ENCODE data around the gene CYRIA.

The CYRIA gene

GRCh38 chr2:16684676-16685339 lies 19.2 kb upstream of the CYRIA start:
- no peak for TF ChIP-seq CTCF (IDR thresholded peaks at IDR 0.05; ENCODE audit: low read length)
- no peak for TF ChIP-seq EZH2 (IDR thresholded peaks at IDR 0.05; ENCODE audit: borderline replicate concordance, low read length)
- no peaks in the 10 kb centered on the region for H3K4me1 ChIP-seq (ENCODE audit: insufficient read depth, low read length, severe bottlenecking)
- no peaks in the 10 kb centered on the region for H4K20me1 ChIP-seq (ENCODE audit: insufficient read depth, low read length)
- H3F3A ChIP-seq (ENCODE audit: insufficient read depth, low read length), result no peaks in the 10 kb centered on the region
- no peaks in the 10 kb centered on the region for H3K27me3 ChIP-seq (ENCODE audit: insufficient read depth, low read length)
- H3K79me2 ChIP-seq (ENCODE audit: insufficient read depth, low read length), result no peaks in the 10 kb centered on the region
- H3K4me2 ChIP-seq (ENCODE audit: low read length), result no peak overlapping the region
- no peaks in the 10 kb centered on the region for H3K36me3 ChIP-seq (ENCODE audit: insufficient read depth, low read length)
- H3K9ac ChIP-seq (ENCODE audit: low read length), result no peak overlapping the region
- H3K4me3 ChIP-seq (ENCODE audit: low read depth, low read length, poor library complexity, severe bottlenecking), result no peak overlapping the region
- no peak overlapping the region for H2AFZ ChIP-seq (ENCODE audit: low read length)
- no peak overlapping the region for H3K27ac ChIP-seq (ENCODE audit: low read depth, low read length, poor library complexity, severe bottlenecking)
- H3K9me3 ChIP-seq (ENCODE audit: low read length), result no peaks in the 10 kb centered on the region
- H3K9me2 ChIP-seq (ENCODE audit: low read depth, low read length), result no peaks in the 10 kb centered on the region

- no peak overlapping the region for H3K4me2 ChIP-seq (ENCODE audit: low read length)
- no peaks in the 10 kb centered on the region for H3K79me2 ChIP-seq (ENCODE audit: insufficient read depth, low read length)
- no peaks in the 10 kb centered on the region for H4K20me1 ChIP-seq (ENCODE audit: insufficient read depth, low read length)
- no peaks in the 10 kb centered on the region for H3K27me3 ChIP-seq (ENCODE audit: insufficient read depth, low read length)
- peaks cover 4% of the 10 kb centered on the region for H3K4me1 ChIP-seq (ENCODE audit: insufficient read depth, low read length, severe bottlenecking)
- H3K4me3 ChIP-seq (ENCODE audit: low read depth, low read length, poor library complexity, severe bottlenecking), result no peak overlapping the region
- no peaks in the 10 kb centered on the region for H3K36me3 ChIP-seq (ENCODE audit: insufficient read depth, low read length)
- H3K27ac ChIP-seq (ENCODE audit: low read depth, low read length, poor library complexity, severe bottlenecking), result no peak overlapping the region
- no peaks in the 10 kb centered on the region for H3K9me2 ChIP-seq (ENCODE audit: low read depth, low read length)
- H3K9me3 ChIP-seq (ENCODE audit: low read length), result no peaks in the 10 kb centered on the region
- no peak overlapping the region for H3K9ac ChIP-seq (ENCODE audit: low read length)
- H2AFZ ChIP-seq (ENCODE audit: low read length), result no peak overlapping the region
- TF ChIP-seq EZH2 (IDR thresholded peaks at IDR 0.05; ENCODE audit: borderline replicate concordance, low read length), result no peak
- TF ChIP-seq CTCF (IDR thresholded peaks at IDR 0.05; ENCODE audit: low read length), result no peak
- no peaks in the 10 kb centered on the region for H3F3A ChIP-seq (ENCODE audit: insufficient read depth, low read length)
Observed at GRCh38 chr2:16683576-16683975, 17.9 kb upstream of the CYRIA start.

GRCh38 chr2:16682431-16683118 lies 16.9 kb upstream of the CYRIA start:
- Histone ChIP-seq H3F3A (ENCODE audit: insufficient read depth, low read length) (no peaks in the 10 kb centered on the region), H3K9me2 (ENCODE audit: low read depth, low read length) (no peaks in the 10 kb centered on the region), H3K36me3 (ENCODE audit: insufficient read depth, low read length) (no peaks in the 10 kb centered on the region), H3K4me1 (ENCODE audit: insufficient read depth, low read length, severe bottlenecking) (peaks cover 4% of the 10 kb centered on the region), H3K4me3 (ENCODE audit: low read depth, low read length, poor library complexity, severe bottlenecking) (no peak overlapping the region), H3K9me3 (ENCODE audit: low read length) (no peaks in the 10 kb centered on the region), H3K27ac (ENCODE audit: low read depth, low read length, poor library complexity, severe bottlenecking) (no peak overlapping the region), H3K9ac (ENCODE audit: low read length) (no peak overlapping the region), H3K27me3 (ENCODE audit: insufficient read depth, low read length) (no peaks in the 10 kb centered on the region), H4K20me1 (ENCODE audit: insufficient read depth, low read length) (no peaks in the 10 kb centered on the region), H3K4me2 (ENCODE audit: low read length) (no peak overlapping the region), H3K79me2 (ENCODE audit: insufficient read depth, low read length) (no peaks in the 10 kb centered on the region), H2AFZ (ENCODE audit: low read length) (no peak overlapping the region)
- TF ChIP-seq CTCF (IDR thresholded peaks at IDR 0.05; ENCODE audit: low read length) (no peak), EZH2 (IDR thresholded peaks at IDR 0.05; ENCODE audit: borderline replicate concordance, low read length) (no peak)
